NB4 (cell line): Measurements from ENCODE around the gene UBALD2.

ENCODE experiments used
- MYC ChIP-seq: IDR thresholded peaks from 2 replicates; pipeline ENCODE4 v1.6.1; 2011; ENCODE audit warnings: low read depth, low read length
- POLR2A ChIP-seq: IDR thresholded peaks from 2 replicates; pipeline ENCODE4 v1.6.1; 2011; ENCODE audit warnings: mild to moderate bottlenecking; ENCODE audit not compliant: insufficient read length; ENCODE audit errors: extremely low read depth
- TF ChIP-seq, protein P1 (sequence below): IDR thresholded peaks from one replicate; pipeline ENCODE4 v1.5.1; 2012; ENCODE audit warnings: low read depth, low read length
- TF ChIP-seq, protein P2 (sequence below): IDR thresholded peaks from 2 replicates; pipeline ENCODE4 v1.6.1; 2011; ENCODE audit warnings: low read depth, low read length

DNA sequence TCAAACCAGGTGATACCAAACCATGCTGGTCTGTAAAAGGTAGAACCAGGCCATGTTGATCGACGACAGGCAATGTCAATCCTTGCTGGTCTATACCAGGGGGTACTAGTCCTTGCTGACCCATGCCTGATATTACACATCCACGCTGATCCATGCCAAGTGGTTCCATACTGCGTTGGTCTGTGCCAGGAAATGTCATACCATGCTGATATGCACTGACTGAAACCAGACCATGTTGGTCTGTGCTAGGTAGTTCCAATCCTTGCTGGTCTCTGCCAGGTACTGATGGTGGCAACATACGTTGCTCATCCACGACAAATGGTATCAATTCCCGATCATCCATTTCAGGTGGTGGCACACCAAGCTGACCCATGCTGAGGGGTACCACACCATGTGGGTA is 28.0 kb downstream of the UBALD2 start:
- TF ChIP-seq, protein P1, sequence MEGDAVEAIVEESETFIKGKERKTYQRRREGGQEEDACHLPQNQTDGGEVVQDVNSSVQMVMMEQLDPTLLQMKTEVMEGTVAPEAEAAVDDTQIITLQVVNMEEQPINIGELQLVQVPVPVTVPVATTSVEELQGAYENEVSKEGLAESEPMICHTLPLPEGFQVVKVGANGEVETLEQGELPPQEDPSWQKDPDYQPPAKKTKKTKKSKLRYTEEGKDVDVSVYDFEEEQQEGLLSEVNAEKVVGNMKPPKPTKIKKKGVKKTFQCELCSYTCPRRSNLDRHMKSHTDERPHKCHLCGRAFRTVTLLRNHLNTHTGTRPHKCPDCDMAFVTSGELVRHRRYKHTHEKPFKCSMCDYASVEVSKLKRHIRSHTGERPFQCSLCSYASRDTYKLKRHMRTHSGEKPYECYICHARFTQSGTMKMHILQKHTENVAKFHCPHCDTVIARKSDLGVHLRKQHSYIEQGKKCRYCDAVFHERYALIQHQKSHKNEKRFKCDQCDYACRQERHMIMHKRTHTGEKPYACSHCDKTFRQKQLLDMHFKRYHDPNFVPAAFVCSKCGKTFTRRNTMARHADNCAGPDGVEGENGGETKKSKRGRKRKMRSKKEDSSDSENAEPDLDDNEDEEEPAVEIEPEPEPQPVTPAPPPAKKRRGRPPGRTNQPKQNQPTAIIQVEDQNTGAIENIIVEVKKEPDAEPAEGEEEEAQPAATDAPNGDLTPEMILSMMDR: no peak
- TF ChIP-seq POLR2A (no peak), MYC (no peak)
- TF ChIP-seq, protein P2, sequence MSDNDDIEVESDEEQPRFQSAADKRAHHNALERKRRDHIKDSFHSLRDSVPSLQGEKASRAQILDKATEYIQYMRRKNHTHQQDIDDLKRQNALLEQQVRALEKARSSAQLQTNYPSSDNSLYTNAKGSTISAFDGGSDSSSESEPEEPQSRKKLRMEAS: no peak
